NCI-H1048 (cell line): Measurements from ENCODE around the gene TAPT1.
"Not testable (repeated sequence)": the region's sequence is repeated elsewhere in the genome, so short reads cannot be mapped to it uniquely, and the experiment has no call there.

Experiments used
- DNase-seq: peaks from one replicate; lab custom pipeline; 2025; lab: John Stamatoyannopoulos, UW

Gene TAPT1

GRCh38 chr4:16212138-16212782 is 14.0 kb downstream of the TAPT1 start:
- DNase-seq, result no peak

DNA sequence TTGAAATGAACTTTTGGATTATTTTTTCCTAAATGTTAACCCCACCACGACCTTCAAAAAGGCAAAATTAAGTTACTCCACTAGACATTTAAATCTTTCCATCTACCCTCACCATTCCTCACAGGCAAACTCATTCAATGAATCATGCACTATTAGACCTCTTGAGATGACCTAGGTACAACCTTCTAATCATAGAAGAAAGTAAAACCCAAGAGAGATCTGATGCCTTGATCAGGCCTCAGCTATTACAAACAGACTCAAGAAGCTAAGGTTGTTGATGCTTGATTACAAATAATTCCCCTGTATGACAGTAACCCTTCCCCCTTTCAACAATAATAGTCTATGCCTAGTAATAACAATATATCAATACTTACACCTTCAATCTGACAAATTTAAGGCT is 18.9 kb downstream of the TAPT1 start:
- DNase-seq, result no peak

DNA sequence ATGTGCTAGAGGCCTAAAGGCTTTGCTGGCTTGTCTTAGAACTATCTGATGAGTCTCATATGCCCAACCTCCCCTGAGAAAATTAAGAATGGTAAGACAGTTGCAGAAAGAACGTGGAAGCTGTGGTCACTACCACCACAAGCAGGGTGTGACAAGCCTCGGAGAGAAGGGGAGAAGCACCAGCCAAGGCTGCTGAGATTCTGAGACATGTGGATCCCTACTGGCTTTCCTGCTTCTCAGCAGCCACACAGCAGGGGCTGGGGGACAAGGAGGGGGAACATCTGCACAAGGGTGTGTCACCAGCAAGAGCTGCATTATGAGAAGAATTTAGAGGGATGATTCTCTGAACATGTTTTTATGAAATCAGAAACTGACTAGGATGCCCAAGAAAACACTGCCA is 19.4 kb downstream of the TAPT1 start:
- no peak for DNase-seq

DNA sequence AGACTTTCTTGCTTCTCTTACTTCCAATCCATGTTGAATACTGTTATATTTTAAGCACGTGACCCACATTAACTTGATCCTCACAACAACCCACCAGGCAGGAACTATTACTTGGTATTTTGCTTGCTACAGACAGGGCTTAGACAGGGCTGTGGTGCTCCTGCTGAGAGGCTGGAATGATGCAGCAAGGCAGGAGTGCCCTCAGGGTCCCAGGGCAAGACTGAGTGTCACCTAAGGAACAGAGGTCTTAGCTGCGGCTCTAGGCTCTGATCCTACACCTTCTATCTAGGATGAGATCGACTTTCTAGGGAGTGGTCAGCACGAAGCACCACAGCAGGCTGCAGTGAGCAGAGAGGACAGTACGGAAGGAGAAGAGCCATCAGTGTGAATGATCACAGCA is 20.0 kb downstream of the TAPT1 start:
- no peak for DNase-seq

GRCh38 chr4:16205298-16206164 is 20.7 kb downstream of the TAPT1 start:
- peak; percentile 31 for DNase-seq

GRCh38 chr4:16204505-16204904 is 21.8 kb downstream of the TAPT1 start:
- DNase-seq, result no peak

- no peak for DNase-seq
Observed at GRCh38 chr4:16203083-16203482, 23.2 kb downstream of the TAPT1 start.

DNA sequence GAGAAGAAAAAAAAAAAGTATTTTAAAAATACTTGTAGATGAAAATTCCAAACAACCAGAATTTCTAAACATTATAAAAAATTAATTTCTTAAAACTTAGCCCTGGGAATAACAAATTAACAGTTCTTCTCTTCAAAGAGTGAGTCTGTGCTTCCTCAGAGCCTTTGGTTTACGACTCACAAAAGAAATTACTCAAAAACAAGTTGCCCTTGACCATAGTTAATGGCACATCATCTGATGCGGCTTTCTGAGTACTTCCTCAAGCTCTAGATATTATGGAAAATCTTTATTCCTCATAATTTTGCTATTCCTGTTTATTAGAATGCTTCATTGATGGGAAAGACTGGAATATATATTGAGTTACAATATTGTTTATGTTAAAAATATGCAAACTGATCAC is 23.7 kb downstream of the TAPT1 start:
- DNase-seq, result no peak

- no peak for DNase-seq
Observed at GRCh38 chr4:16199093-16199492, 27.2 kb downstream of the TAPT1 start.

DNA sequence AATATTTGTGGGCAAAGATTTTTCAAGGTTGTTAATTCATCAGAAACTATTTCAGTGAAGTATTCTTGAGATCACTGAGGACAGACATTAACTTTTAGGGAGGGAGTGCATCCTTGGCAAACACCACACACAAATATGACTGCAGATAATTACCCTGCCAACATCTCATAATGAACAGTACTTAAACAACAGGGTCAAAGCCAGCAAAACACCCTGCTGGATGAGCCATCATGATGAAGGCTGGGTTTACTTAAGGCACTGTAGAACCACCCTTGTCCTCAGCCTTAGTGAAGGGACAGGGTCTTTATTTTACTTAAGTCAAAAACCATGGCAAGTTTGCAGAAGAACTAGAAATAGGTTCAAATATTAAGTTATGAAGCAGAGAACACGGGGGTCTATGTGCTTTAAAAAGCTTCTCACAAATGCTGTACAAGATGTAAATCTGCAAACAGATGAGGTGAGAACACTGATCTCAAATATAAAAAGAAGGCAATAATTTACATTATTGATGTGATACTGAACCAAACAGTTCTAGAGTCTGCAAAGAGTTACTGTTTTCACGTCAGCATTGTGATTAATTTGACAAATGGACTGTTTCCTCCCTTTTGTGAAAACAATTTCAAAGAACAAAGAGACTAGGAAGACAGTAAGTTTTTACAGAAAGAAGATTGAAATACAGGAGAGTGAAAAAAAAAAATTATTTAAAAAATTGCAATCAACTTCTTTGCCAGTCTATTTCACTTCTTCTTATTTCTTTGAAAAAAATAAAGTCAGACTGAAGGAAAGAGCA is 28.2 kb downstream of the TAPT1 start:
- DNase-seq, result no peak

DNA sequence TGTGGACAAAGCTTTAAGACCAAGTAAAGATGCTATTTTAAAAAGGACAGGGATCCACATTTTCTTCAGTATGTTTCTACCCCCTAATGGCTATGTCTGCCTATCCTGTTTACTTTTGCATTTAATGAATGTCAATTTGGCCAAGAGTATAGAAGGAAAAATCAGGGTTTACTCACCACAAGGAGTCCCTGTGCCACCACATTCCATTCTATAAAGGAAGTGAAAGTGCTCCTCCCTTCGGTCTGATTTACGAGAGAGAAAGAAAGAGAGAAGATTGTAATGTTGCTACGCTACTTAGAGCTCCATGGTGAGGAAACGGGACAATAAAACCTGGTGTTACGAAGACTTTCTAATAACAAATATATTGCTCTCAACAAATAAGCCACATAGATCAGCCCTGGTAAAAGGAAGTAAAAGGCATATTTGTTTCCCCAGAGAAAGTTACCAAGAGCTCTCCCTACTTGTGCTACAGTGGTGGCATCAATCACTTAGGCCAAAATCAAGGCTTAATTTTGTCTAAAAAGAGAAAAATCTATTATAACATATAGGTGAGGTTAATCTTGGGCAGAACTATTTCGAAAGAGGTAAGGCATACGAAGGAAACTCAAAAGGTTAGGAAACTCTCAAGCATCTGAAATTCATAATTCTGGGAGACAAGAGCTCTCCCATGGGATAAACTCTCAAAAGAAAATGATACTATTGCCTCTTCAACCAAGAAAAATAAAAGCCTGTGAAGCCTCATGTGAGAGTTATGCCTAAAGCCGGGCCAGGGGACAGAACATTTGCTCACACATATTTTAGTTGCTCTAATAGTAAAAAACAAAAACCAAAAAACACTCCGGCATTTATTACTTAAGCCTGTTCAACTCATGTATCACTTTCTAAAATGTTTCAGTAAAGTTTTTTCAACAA is 29.5 kb downstream of the TAPT1 start:
- peak; percentile 26 for DNase-seq

DNA sequence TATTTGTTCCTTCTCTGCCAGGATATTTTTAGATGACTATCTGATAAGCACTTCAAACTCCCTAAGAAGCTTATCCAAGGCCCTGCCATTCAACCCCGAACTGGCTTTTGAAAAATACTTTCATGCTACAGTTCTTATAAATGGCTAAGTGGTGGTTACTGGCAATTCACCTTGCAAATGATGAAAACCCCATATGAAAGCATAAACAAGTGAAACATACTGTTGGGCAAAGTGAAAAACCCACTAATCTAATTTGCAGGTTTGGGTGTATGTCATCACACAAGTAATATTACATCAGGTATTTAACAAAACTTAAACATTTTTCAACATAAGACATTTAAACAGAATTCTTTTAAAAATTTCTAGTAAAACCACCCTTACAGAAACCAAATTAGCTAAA is 31.1 kb downstream of the TAPT1 start:
- no peak for DNase-seq

DNA sequence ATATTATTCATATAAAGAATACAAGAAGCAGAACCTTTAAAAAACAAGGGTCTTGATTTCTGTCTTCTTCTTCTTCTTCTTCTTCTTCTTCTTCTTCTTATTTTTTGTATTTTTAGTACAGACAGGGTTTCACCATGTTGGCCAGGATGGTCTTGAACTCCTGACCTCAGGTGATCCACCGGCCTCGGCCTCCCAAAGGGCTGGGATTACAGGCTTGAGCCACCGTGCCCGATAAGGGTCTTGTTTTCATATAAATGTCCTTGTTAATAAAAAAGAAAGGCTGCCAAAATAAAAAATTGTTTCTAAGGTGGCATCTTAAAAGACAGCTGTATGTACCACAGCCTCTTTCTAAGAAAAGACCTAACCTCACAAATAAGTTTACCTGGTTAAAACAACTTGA is 31.5 kb downstream of the TAPT1 start:
- not testable (repeated sequence) for DNase-seq

DNA sequence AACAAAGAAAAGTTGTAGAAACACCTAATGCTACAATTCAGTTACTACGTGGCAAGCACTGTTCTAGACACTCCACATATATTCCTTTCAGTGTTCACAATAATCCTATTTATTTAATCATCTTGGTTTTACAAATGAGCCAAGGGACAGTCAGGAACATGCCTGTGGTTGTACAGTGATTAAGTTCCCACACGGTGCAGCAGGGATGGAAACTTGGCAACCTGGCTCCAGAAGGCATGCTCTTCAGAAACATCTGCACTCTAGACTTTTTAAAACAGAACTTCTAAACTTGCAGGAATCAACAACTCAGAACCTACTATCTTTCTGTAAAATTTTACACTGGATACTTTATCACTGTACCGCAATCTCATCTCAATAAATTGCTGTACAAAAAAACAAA is 32.1 kb downstream of the TAPT1 start:
- DNase-seq, result no peak

DNA sequence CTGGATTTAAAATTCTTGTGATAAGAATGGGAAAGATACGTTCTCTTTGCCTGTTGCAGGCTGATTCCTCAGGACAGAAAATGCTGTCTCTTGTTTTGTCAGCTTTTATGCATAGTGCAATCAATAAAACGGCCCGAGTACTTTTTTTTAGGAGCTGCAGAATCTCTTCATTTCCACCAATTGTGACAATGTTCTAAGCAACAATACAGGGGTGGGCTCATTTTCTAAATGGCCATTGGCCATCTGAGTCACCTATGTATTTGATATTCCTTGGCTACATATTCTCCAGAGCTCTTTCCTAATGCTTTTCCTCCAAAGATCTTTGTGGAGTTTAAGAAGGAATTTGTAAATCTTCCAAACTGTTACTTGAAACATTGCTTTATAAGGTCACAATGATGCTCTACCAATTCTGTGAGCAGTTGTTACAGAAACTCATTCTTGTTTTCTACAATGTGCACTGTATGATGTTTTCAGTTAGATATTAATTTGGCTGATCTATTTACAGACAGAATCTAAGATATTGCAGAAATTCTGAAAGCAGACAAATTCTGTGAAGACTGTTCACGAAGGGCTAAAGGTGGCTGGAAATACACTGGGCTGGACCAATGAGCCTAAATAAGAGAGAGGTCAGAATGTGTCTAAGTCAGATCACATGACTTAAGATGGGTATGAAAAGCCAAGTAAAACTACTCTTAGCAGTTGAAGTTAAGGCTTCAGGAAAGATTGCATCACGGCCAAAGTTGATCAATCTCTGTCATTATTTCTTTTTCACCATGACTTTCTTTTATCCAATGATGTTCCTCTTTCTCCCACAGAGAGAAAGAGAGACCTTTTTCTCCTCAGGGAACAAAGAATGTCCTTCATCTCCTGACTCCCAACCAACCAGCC is 33.4 kb downstream of the TAPT1 start:
- no peak for DNase-seq

- DNase-seq, result no peak
Observed at GRCh38 chr4:16192057-16192456, 34.2 kb downstream of the TAPT1 start.

DNA sequence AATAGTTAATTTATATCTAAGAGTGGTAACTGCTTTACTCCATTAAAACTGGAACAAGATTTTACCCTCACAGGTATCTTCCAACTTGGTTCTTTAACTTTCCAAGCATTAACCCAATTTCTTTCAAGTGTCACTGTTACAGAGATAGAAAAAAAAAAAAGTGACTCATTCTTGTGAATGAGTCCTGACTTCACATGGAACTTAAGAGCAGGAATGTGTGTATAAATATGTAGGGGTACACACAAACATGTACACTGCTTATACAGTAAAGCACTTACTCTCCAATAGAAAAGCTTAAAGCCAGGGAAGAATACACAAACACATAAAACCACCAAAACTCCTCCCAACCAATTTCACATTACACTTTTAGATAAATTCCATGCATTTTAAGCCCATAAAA is 38.8 kb downstream of the TAPT1 start:
- DNase-seq, result no peak

DNA sequence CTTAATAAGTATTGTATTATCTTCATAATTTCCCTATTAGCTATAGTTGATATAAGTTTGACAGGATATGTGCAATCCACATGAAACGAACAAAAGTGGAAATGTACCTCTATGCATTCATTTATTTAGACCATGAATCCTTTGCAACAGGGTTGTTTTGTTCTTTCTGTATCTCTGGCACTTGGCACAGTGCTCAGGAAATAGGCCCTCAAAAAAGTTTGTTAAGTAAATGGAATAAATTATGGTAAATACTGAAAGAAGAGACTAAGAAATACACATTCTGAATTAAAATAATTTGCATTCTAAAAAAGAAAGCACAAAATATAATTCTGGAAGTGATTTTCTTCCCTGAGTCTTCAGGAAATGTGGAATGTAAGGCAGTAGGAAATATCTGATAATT is 39.3 kb downstream of the TAPT1 start:
- DNase-seq, result no peak

DNA sequence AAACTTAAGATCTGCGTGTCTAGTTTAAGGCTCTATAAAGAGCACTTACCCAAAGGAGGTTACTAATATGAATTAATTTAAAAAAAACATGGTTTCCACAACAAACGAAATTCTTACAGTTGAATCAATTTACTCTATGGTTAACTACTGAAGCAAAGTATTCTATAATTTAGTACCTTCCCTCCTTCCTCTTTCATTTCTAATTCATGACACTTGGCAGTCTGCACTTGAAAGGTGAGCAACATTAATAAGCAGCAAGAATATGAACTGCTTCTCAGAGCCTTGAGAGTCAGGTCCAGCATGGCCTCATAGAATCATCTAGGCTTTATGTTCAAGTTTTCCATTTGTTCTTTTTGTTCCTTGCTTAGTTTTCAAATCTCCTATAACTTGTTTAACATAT is 42.7 kb downstream of the TAPT1 start:
- DNase-seq, result no peak

- no peak for DNase-seq
Observed at GRCh38 chr4:16176621-16177020, 49.6 kb downstream of the TAPT1 start.

- no peak for DNase-seq
Observed at GRCh38 chr4:16171831-16172230, 54.4 kb downstream of the TAPT1 start.
